T-helper 9 cell (primary cell): ENCODE data around the gene ZEB2.

ENCODE experiments used
- DNase-seq: peaks from one replicate; pipeline ENCODE4 v3.0.0-alpha.2; 2020

ZEB2 gene

DNA sequence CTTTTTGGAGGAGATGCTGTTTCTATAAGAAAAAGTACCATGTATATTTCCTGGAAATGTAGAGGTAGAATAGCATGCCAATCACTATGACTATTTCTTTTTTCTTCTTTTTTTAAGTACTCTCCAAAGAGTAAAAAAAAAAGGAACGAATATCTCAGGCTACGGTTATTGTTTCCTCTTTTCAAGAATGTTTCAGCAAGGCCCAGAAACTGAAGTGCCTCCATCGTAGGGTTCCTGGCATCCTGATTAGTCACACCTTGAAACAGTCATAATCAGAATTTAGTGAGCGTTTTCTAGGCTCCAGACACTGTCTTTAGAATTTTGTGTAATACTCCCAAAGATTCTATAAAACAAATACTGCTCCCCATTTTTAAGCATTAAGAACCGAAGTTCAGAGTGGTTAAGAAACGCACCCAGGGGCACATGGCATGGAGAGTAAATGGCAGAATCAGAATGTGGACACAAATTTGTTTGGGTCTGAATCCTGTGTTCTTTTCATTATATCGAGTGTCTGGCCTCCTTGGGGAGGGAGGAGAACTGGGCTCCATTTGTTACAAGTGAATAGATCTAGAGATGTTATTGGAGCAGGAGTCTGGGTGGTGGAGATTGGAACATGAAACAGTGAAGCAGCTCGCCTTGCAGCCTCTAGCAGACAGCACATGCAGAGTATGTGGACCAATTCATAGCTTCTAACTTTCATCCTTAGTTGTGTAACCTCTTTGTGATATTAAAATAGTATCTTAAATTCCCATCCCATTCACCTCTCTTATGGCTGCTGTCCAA, 26.7 kb downstream of the ZEB2 start:
- no peak for DNase-seq

DNA sequence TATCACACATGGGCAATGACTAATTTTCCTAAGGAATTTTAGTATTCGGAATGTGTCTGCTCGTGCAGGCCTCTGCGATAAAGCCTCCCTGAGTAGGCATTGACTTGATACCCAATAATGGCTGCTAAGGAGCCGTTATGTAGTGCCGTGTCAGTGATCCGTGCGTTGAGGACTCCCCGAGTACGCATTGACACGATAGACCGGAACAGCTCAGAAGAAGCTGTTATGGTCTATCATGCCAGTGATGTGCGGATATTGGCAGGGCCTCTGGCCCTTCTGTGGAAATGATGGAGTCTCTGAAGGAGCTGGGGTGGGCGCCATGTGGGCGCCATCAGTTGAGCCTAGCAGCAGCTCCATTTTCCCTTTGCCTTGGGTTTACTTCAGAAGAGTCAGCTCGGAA, 29.1 kb downstream of the ZEB2 start:
- DNase-seq: no peak

DNA sequence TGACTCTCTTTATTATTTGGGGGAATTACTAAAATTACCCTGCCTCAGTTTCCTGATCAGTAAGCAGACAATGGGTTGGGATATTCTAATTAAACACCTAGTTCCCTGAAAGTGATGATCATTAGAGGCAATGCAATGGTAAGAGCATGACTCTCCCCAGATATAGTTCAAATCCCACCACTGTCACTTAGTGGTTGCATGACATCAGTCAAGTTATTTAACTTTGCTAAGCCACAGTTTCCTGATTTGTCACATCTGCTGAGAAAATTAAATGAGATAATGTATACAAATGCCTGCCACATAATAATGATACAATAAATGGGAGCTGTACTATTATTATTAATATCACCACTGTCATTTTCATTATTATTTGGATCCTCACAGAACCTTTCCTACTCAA, 29.9 kb downstream of the ZEB2 start:
- DNase-seq: no peak

DNA sequence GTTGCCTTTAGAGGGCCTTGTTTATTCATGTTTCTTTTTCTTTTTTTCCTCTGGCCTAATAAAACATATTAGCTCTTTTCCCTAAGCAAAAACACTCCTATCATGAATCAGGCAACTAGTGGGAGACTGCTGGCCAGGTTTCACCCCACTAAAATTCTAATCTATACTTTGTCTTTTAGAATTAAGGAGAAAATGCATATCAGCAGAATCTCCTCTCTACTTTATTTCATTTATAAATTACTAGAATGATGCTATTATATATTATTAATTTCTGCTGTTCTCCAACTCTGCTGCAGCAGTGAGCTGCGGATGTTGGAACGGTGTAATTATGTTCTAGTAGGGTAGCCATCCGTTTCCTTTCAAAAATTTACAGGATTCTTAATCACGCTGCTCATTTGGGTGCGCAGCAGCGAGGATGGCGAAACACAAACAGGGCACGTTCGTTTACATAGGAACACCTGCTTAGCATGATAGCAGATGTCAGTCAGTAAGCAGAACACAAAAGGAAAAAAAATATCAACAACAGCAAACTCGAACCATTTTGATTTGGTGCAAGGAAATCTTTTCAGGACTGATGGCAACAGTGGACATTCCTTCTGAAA, 30.5 kb downstream of the ZEB2 start:
- no peak for DNase-seq

DNA sequence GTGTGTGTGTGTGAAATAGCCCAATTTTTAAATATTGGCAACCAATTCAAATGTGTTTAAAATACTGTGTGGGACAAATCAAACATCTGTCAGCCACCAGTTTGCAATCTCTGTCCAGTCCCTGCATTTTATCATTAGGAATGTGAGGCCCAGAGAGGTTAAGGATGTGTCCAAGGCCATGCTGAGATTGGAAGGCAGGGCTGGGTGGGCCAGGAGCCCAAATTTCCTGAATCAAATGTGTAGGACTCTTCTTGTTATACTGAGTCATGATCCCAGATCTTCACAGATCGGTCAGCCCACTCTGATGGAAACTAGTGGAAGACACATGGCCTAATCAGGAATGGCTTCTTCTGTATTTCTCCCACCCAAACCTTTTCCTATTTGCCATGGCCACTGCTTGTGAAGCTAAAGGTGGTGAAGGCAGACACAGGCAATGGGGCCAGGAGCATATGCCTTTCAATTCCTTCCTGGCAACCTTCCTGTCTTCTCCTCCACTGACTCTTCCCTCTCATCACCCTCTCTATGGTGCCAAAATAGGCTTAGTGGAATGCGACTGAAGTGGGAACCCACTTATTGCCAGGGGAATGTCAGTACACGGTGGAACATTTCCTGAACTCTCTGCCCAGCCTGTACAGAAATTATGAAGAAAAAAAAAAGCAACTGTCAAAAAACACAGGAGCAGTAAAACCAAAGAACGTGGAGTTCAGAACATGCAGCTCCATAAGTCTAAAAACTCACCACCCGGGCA, 35.5 kb downstream of the ZEB2 start:
- DNase-seq: no peak

DNA sequence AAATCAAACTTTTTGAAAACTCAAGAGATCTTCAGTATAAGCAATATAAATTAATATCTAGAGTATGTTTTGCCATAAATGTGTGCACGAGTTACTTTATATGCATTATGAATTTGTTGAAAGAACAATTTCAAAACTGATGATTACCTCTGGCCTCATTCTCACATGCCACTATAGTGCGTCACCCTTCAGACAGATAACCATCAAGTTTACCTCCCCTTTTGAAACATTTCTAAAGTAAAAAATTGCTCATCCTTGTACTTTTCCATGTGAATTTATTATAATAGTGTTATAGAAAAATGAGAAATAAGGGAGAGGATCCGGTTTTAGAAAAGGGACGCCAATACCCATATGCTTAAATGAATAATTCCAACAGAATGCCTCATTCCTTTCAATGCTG, 38.3 kb downstream of the ZEB2 start:
- no peak for DNase-seq

DNA sequence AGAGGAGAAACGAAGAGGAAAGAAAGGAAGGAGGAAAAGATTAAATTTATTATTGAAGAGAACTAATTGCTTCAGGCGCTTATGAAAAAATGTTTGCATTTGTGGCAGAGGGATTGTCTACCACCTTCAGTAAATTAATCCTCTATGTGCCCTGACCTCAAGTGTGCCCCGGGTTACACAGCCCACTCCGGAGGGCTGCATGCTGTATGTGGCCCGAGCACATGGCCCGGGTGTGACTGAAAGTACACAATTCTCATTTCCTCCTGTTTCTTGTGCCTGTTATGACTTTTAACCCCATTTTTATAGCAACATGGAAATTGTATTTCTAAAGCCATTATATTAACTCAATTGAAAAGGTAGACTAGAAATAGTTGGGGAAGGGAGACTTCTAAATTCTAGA, 38.8 kb downstream of the ZEB2 start:
- no peak for DNase-seq

DNA sequence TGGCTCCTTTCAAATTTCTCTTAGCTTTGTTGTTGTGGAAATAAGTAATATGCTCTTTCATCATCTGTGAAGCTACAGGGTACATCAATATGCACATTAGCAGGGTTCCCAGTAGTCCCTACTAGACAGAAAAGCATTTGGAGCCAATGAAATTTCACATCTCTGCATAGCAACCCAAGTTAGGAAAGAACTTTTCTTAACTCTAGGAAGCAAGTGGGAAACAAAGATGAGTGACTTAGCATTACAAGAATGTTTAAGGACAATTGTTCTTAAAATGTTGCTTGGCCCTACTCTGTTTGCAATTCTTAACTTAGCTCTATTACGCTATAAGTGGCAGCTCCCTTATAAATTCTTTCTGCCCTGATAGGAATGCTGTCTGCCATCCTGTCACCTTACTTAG, 39.6 kb downstream of the ZEB2 start:
- no peak for DNase-seq

DNA sequence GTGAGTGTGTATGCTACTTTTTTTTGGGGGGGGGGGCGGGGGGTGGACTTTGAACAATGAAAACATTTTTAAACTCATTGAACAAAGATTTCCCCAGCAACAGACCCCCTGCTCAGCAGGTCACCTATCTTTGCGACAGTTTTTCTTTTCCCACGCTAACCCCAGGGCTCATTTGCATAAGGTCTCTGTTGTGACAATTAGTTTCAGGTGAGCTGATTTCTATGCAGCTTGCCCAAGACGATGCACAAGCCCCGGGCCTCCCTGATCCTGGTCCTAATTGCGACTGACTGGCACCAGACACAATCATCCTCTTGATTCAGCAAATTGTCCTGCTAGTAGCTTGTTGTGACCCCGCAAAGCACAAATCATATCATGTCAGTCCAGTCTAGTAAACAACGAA, 40.3 kb downstream of the ZEB2 start:
- no peak for DNase-seq

DNA sequence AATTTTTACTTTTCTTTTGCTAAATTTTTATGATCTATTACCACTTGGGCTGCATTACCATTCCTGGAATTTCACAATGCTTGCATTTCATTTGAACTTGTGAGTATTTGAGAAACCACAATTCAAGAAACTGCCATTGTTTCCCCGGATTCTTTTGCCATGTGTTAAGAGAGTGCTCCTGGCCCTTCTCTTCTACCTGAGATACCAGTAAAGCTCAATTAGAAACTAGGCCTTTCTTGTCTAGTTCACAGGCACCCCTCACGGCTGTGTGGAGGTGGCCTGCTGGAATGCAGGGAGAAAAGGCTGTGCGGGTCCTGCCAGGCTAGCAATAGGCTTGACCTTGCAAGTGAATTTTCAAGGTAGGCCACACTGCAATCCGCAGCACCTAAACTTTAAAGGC, 40.8 kb downstream of the ZEB2 start:
- DNase-seq: no peak

DNA sequence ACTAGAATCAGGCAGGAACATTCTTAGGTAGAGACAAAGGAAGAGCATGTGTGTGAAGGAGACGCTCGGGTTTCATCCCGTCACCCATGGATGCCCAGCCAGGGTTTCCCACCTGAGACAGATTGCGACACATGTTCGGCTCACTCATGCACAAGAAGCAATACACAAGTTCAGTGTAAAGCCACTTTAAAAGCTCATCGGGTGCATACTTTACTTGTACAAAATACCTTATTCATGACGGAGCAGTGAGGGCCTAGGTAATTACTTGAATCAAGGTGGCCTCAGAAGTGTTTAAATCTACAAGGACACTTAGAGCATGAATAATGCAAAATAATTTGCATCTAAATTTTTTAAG, 42.0 kb downstream of the ZEB2 start:
- no peak for DNase-seq

DNA sequence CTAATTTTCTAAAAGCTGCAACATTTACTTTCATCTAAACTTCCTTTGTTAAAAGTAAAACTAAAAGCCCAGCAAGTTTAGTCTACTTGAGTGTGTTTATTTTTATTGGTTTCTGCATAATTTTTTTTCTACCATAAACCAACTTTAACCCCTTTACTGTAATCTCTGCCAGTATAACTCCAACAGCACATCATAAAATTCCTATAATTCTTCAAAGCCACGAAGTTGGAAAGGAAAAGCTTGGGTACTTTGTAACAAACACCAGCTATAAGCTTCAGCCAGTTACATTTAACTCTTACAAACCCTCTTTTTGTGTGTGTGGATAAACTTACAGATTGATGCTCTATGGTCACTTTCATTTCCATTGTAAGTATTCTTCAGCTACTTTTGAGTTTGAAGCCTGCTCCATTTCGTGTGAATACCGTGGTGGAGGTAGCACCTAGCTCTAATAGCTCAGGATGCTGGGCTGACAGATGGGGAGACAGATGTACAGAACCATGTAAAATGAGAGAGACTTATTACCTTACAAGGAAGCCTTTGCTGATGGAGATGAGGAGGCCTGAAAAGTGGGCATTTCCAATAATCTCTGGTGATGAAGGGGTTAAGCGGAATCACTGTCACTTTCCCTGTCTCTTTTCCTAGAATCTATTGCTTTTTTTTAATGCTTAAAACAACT, 42.5 kb downstream of the ZEB2 start:
- DNase-seq: no peak

DNA sequence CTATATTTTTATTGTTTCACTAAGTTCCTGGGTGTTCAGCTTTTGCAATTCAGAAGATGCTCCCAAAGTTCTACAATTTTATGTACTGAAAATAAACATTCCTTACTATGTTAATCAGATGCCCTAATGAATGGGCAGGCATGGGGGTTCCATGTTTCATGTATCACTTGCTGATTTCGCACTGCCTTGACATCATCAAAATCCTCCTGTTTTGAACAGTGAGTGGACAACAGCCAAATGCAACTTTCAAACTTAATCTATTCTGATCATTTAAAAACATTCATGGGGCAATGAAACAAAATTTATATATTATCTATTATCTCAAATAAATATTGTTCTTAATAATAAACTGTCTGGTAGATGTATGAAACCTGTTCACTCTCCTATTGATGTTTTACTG, 43.2 kb downstream of the ZEB2 start:
- no peak for DNase-seq

DNA sequence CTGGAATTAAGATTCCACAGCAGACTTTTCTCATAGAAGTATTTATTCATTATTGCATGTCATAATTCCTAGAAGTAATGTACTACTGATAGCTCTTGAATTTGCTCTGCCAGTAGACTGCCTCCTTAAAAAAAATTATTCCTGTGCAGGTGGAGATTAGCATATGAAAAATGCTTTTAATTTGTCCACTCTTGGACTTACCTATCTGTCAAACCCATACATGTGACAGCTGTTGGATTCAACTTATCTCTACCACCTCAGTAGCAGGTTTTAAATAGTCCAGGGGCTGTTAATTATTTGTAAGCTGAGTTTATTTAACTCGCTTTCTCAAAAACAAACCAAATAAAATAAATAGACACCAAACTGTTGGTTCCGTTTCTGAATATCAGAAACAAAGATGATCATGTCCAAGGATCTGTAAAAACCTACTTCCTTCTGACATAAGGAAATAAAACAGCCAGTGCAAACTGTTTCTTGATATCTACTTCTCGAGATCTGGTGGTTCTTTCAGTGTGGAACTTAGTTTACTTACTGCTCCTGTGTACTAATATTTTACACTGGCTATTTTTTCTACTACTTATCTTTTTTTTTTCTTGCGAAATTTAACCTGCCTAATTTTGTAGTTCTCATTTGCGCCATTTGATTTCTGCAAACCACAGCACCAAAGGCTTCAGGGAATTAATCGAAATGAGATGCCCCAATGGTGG, 44.2 kb downstream of the ZEB2 start:
- DNase-seq: no peak

DNA sequence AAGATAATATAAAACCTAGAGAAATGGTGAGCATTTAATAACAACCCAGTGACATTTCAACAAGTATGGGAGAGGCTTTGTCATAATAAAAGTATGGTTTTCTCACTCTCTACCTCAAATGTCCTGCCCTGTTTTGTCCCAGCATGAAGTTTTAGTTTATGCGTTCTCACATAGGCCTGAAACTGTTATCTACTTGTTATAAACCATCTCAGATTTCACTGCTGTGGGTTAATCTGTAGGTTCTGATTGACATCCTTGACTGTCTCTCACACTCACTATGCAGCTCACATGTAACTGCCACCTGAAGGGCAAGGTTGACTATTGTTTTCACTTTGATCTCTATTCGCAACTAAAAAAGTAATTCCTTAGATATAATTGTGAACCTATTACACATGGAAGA, 44.9 kb downstream of the ZEB2 start:
- DNase-seq: no peak

DNA sequence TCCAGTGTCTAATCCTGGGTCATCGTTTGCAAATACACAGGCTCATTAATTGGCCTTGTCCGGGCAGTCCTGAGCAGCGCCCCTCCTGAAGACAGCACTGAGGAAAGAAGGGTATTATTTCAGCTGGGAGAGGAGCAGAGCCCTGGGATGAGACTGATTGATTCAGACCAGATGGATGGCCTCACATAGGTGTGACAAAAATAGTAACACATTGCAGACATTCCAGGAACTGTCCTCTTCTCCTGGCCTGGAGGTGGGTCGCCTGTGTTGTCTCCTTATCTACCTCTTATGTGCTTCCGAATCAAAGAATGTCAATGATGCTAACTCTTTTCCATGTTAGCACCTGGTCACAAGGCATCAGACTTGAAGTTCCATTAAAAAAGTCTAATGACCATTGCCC, 45.9 kb downstream of the ZEB2 start:
- no peak for DNase-seq

DNA sequence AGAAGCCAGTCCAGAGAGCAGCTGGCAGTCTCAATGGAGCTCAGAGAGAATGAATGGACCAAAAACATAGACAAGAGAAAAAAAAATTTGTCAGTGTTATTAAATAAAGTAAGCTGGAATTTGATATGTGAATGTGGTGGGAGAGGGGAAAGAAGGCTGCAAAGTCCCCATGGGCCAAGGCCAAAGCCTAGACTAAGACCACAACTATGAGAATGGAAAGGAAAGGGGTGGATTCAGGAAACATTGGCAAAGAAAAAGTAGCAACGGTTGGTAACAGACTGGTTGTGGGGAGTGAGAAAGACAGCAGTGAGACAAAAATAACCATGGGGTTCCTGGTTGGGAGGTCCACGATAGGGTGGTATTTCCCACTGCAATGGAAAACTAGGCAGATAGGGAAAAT, 47.0 kb downstream of the ZEB2 start:
- DNase-seq: no peak

DNA sequence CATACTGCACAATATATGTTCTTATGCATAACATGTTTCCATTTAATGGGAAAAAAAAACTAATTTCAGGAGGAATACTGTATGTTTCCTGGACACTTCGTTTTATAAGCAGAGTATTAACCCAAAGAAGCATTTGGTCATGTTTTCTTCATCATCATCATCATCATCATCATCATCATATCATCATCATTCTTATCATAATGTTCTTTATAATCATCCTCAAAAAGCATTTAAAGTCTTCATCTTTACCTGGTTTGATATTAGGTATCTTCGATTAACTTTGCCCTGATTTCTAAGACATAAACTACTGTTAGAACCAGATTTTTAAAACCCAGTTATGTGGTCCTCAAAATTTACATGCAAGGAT, 47.9 kb downstream of the ZEB2 start:
- no peak for DNase-seq

DNA sequence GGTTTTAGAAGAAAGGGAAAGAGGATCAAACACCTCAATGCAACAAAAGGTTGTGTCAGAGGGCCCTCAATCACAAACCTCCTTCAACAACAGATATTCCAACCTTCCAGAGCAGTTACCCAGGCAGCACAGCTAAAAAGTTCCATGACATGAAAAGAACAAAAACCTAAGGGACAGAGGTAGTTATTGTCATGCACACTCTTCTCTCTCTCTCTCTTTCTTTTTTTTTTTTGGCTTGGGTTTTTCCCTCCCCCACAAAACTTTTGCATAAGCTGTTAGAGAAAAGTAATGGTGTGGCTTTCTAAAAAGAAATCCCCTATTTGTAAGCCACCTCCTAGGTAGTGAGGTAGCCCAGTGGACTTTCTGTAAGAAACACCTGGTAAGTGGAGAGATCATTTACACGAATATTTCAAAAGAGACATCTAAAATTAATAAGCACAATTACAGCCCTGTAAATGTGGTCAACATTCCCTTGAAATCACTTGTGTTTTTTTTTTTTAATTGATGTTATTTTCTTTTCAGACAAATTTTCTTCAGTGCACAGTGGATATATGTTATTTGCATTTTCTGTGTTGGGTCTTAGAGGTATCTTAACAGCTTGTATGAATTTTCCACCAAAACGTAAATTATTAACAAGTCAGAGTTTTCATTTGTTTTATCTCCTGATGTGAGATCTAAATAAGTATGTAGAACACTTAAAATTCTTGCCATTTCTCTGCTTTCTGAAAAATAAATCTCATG, 48.4 kb downstream of the ZEB2 start:
- DNase-seq: no peak

DNA sequence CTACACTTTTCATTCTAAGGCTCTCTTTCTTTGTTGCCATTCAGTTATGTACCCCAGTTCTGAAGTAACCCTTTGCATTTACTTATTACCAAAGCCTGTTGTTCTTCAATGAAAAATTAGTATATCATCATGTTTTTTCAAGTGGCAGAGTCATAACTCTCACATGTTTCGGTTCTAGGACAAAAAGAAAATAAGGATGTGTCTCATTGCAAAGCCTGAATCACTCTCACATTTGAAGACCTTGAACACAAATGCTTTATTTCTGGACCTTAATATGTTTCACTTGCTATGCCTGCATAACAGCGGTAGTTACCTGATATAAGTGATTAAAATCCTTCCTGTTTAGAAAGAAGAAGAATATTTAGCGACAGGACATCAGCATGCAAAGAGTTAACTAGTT, 49.1 kb downstream of the ZEB2 start:
- DNase-seq: no peak

DNA sequence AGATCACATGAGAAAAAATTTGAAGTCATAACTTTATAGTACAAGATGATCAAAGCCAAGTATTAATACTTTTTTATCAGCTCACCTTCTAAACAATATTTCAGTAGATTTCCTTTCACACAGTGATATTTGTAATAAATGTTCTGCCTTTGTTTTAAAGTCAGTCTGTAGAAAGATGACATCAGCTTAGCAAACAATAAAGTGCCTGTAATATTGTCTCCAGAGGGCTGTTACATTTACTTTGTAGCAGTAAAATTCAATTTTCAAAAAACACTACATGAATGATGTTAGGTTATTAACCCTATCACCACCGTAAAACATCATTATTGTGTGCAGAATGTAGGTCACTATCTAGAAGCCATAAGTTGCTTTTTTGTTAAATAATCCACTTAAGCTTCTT, 49.6 kb downstream of the ZEB2 start:
- DNase-seq: no peak

DNA sequence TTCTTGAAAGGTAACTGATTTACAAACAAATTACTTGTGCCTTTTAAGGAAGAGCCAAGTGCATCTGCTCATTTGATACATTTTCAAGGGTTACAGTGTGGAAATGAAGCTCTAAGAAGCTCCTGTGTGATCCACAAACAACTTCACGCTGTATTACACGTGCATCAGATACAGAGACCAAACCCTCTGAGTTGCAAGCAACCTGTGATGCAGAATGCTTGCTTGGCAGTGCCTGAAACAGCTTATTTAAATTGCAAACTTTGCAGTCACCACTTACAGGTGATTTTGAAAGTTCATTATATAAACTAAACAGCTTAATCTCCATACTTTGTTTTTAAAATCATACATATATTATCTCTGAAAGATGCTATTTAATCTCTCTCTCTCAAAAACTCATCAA, 50.1 kb downstream of the ZEB2 start:
- no peak for DNase-seq
